Hematopoietic multipotent progenitor cell treated with erythropoietin and hydrocortisone succinate and interleukin-3 and kit ligand, for 8 days (in vitro differentiated cells): ENCODE data around the gene VAT1.

Experiments
- DNase-seq: peaks from one replicate; pipeline ENCODE4 v3.0.0-alpha.2; 2015

The VAT1 gene

DNA sequence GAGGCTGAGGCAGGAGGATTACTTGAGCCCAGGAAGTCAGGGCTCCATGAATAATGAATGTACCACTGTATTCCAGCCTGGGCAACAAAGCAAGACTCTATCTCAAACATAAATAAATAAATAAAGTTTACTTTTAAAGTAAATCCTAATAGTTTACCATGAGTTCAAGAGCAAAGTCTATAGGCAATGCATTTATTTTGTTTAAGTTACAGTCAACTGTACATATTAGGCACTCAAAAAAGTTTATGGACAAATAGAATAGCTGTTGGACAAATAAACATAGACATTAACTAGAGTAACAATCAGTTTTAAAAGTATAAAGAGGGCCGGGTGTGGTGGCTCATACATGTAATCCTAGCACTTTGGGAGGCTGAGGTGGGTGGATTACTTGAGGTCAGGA is 54.3 kb downstream of the VAT1 start:
- no peak for DNase-seq
